GM19395 (cell line): ENCODE data around the gene NCOA6.
A peak's percentile ranks its signal among the peaks of the same experiment; 100 is the strongest.

Source experiments
- ATAC-seq: cut with Tn5 transposase; IDR thresholded peaks from one replicate; pipeline ENCODE4 v1.9.1; 2021; ENCODE audit warnings: mild to moderate bottlenecking, moderate library complexity; ENCODE audit not compliant: unreplicated experiment

The NCOA6 gene

DNA sequence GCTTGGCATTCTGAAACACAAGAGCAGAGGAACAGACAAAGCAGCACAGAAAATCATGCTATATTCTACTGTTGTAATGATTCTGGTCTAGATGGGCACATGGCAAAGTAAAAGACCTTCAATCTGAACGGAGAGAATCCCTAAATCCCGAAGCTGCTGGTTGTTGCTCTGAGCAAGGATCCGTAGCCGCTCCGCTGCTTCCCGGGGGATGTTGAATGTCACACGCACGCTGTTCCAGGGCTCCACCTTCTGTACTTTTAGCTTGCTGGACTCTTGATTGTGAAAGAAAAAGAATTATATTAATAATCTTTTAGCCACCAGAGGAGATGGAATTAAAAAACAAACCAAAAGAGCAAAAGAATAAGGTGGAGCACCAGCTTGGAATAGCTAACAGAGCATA lies 49.3 kb downstream of the NCOA6 start:
- no peak for ATAC-seq

DNA sequence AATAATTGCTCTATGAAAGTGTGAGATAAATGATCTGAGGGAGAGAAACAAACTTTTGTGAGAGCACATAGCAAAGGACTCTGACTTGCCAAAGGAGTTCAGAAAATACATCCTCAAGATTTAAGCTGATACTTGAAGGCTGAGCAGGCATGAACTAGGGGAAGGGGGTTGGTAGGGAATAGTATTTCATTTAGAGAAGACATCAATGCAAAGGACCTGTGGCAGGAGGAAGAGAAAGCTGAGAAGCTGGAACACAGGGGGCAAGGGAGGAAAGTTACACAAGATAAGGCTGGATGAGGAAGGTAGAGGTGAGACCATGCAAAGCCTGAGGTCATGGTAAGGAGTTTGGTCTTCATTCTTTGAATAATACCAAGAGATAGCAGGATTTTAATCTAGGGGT lies 50.6 kb downstream of the NCOA6 start:
- ATAC-seq: no peak

DNA sequence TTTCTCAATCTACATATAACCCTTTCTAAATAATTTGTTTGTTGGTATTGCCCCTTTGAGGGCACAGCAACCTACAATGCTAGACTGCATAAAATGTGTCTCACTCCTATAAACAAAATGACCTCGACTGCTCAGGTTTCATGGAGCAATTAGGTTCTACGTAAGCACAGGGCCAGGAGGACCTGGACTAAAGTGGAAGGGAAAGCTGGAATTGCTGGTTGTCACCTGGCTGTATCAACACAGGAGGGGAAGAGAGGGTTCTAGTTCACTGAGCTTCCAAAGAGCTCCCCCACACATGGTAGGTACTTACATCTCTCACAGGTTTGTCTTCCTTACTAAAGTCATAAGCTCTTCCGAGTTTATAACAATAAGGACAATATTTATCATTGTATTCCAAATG lies 51.0 kb downstream of the NCOA6 start:
- ATAC-seq: no peak

- no peak for ATAC-seq
Measured at GRCh38 chr20:34773726-34774125, 51.7 kb downstream of the NCOA6 start.

GRCh38 chr20:34772437-34772836 lies 53.0 kb downstream of the NCOA6 start:
- ATAC-seq: no peak

DNA sequence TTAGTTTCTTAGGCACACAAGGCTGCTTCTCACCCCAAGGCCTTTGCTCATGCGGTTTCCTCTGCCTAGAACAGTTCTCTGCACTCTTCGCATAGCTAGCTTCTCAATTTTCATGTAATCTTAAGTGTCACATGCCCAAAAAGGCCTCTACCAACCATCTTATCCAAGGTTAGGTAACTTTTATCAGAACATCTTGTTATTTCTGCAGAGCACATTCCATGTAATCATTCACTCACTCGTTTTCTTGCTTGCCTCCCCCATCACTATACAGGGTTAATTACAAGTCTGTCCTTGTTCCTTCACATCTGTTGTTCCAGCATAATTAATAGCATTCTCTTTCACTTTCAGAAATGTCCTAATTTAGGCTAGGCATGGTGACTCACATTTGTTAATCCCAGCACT lies 53.8 kb downstream of the NCOA6 start:
- ATAC-seq: no peak

DNA sequence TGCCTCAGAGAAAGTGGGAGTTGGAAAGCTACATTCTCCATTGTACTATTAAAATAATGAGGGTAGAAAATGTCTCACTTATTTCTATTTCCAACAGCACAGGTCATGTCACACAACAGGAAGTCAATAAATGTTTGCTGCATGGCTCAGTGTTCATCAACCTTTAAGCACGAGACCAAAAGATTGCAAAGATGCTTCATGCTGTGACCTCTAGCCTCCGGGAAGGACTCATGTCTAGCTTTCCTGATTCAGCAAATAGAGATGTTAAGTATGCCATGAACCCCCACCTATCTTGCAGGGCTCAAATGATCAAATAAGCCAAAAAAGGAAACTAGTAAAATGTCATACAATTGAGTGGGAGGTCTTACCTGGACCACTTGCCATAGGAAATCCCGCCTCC lies 57.4 kb downstream of the NCOA6 start:
- no peak for ATAC-seq

DNA sequence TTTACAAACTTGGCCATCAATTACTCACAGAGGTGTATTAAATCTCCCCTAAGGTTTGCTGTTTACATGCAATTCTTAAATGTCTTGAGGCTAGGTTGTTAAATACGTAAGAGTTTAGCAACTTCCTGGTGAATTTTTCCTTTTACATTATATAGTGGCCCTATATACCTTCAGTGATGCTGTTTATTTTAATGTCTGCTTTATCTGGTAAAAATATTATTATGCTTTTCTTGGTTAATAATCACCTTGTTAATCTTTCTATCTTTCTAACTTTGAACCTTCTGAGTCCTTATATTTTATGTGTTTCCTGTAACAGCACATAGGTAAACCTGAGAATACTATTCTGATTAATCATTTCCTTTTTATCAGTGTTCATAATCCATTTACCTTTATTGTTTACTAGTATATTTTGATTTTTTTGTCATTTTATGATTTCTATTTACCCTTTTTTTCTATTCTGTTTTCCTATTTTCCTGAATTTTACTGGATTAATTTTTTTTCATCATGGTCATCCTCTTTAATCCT lies 63.4 kb downstream of the NCOA6 start:
- no peak for ATAC-seq

DNA sequence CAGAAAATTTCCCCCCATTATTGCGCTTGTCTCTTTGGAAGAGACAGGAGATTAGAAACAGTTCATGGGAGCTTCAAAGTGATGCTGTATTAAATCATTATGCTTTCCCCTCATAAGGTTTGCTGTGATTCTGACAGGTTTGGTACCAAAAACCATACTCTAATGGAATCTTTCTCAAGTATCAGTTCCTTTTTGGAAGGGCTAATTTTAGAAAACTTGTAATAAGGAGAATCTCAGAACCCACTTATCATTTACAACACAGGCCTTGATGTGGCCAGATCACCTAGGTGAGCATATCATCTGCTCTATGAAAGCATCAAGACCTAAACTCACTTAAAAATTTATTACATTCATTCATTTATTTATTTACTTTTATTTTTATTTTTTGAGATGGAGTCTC lies 70.1 kb downstream of the NCOA6 start:
- peak; percentile 62 for ATAC-seq

DNA sequence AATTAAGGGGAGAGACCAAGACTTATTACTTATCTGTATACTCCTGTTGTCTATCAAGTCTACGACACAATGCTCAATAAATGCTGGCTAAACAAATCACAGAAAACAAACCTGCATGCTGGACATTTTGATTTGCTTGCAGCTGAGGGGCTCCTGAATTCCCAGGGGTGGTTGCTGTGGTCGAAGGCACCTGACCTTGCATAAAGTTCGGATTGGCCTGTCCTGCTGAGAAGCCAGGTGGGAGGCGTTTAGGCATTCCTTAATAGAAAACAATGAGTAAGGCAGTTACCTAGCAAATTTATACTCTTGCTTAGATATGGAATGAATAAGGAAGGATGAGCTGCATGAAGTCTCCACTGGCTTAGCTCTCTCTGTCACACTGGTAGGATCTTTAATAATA lies 70.8 kb downstream of the NCOA6 start:
- ATAC-seq: no peak

DNA sequence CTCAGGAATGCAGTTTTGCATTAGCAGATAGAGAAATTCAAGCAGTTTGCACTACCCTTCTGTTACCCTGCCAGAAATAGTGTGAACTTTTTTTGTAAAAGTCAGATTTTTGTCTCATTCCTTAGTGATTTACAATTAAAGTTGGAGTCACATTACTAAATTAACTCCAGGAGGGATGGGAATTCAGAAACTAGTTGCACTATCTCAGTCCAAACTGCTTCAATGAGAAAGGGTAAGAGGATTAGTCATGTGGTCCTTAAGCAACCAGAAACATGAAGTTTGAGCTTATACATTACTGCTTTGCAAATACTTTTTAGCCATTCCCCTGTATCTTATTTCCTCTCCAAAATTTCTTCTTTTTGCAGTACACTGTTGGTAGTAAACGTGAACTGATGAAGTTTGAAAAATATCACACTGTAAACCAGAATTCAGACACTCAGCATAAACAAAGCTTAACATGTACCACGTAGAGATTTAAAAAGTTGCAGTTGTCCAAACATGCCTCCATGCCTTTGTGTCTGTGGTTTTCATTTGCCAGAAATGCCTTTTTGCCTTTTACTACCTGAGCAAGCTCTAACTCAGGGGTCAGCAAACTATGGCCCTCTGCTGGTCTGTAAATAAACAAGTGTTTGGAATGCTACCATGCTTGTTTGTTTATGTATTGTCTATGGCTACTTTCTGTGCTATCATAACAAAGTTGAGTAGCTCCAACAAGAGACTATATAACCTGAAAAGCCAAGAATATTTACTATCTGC lies 71.6 kb downstream of the NCOA6 start:
- ATAC-seq: no peak

DNA sequence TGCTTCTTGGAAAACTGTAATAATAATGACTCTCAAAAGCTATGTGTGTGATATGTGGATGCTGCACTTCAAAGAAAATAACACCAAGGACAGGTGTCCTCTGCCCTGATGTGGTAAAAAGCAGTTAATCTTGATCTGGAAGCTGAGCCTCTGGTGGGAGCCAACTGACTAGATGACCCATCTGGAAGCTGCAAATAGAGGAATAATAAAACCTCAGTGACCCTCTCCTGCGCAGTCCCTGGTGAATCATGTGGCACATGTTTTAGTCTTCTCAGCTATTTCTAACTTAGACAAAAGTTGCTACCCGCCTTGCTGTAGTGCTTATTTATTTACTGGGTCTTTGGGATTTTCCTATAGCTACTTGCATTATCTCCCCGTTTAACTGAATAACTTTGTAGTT lies 74.0 kb downstream of the NCOA6 start:
- ATAC-seq: no peak

DNA sequence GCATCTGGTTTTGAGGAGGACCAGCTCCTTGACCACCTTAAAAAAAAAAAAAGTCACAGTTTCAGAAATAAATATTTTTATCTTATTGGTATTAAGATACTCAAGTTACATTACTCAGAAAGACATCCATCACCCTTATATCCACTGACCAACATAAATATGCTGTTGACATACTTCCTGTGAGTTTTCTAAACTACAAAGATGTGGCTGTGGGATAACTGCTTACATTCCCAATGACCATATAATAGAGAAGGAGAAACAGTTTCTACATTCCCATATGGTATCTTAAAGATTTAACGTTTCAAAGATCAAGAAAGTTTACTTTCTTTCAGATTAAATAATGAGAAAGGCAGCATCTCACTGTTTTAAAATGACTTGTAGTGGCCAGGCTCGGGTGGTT lies 75.0 kb downstream of the NCOA6 start:
- no peak for ATAC-seq

GRCh38 chr20:34748709-34749108 lies 76.7 kb downstream of the NCOA6 start:
- ATAC-seq: no peak

- ATAC-seq: no peak
Measured at GRCh38 chr20:34747479-34747878, 78.0 kb downstream of the NCOA6 start.

DNA sequence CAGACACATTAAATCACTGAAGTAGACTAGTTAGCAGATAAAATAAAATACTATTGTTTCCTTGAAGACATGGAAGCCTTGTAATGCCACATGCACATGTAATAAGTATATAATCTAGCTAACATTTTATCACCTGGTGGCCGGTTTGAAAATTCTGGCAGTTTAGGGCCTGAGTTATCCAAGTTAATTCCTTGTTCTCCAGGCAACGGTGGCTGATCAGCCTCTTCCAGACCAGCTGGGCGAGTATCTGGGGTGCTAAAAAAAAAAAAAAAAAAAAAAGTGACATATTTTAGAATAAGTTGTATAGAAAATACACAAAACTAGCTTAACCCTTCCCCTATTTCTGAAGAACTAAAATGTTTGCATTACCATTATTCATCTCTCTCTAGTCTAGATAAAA lies 78.8 kb downstream of the NCOA6 start:
- ATAC-seq: no peak

DNA sequence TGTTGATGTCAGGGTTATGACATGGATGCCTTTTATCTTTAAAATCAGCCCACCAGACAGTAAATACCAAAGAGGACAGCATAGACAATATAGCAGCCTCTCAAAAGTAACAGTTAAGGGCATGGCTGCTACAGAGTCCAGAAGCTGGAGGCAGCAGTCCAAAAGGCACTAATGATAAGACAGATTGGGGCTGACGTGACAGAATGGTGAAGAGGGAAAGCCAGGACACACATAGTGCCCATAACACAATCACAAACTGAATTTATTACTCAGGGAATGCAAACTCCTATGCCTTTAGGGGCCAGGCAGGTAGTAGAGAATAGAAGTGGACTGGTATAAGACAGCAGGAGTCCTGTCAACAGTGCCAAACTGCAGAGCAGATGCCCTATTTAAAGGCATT lies 80.6 kb downstream of the NCOA6 start:
- ATAC-seq: no peak

DNA sequence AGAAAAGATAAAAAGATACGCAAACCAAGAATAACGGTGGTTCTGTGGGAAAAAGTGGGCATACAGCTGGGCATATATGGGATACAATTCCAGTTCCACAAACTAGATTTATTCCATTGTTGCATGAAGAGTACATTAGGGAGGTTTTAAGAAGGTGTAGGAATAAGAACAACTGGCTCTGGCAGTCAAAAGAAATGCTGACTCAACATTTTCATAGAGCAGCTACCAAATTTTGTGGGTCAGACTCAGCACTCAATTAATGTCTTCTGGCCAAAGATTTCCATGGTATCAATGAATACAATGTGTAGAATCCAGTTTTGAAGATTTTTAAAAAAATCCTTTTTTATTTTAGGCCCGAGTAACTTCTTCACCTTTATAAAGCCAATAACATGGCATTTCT lies 81.1 kb downstream of the NCOA6 start:
- no peak for ATAC-seq

- no peak for ATAC-seq
Measured at GRCh38 chr20:34743039-34743438, 82.4 kb downstream of the NCOA6 start.

GRCh38 chr20:34736106-34736735 lies 89.2 kb downstream of the NCOA6 start:
- no peak for ATAC-seq

GRCh38 chr20:34732523-34732922 lies 92.9 kb downstream of the NCOA6 start:
- no peak for ATAC-seq

GRCh38 chr20:34729416-34729815 lies 96.0 kb downstream of the NCOA6 start:
- no peak for ATAC-seq

- ATAC-seq: no peak
Measured at GRCh38 chr20:34724172-34724571, 101.3 kb downstream of the NCOA6 start.
